GM18909 (cell line): ENCODE data around the gene FAM222B.
"Not testable (repeated sequence)": the region's sequence is repeated elsewhere in the genome, so short reads cannot be mapped to it uniquely, and the experiment has no call there.

Experiments
- ATAC-seq: cut with Tn5 transposase; IDR thresholded peaks from one replicate; pipeline ENCODE4 v1.9.1; 2021; ENCODE audit warnings: mild to moderate bottlenecking; ENCODE audit not compliant: unreplicated experiment, poor library complexity

FAM222B gene

GRCh38 chr17:28846231-28846630, 3.6 kb upstream of the FAM222B start:
- ATAC-seq, result no peak

- ATAC-seq, result no peak
Observed at GRCh38 chr17:28843816-28844148, 1.2 kb upstream of the FAM222B start.

GRCh38 chr17:28841901-28842281, 699 bp downstream of the FAM222B start:
- ATAC-seq, result peak; percentile 10

- ATAC-seq, result no peak
Observed at GRCh38 chr17:28839221-28839620, 3.4 kb downstream of the FAM222B start.

GRCh38 chr17:28836541-28836940, 6.0 kb downstream of the FAM222B start:
- ATAC-seq, result not testable (repeated sequence)

GRCh38 chr17:28834420-28834819, 8.2 kb downstream of the FAM222B start:
- no peak for ATAC-seq

- ATAC-seq, result no peak
Observed at GRCh38 chr17:28828294-28829040, 14.1 kb downstream of the FAM222B start.

GRCh38 chr17:28827672-28828071, 14.9 kb downstream of the FAM222B start:
- ATAC-seq, result no peak

- ATAC-seq, result no peak
Observed at GRCh38 chr17:28819582-28819981, 23.0 kb downstream of the FAM222B start.

GRCh38 chr17:28818819-28819221, 23.8 kb downstream of the FAM222B start:
- no peak for ATAC-seq

- no peak for ATAC-seq
Observed at GRCh38 chr17:28816540-28816939, 26.1 kb downstream of the FAM222B start.

- ATAC-seq, result no peak
Observed at GRCh38 chr17:28812748-28813377, 29.7 kb downstream of the FAM222B start.

GRCh38 chr17:28812091-28812747, 30.4 kb downstream of the FAM222B start:
- ATAC-seq, result peak; percentile 98

GRCh38 chr17:28811651-28812090, 30.9 kb downstream of the FAM222B start:
- no peak for ATAC-seq

GRCh38 chr17:28810437-28810836, 32.2 kb downstream of the FAM222B start:
- no peak for ATAC-seq

GRCh38 chr17:28807925-28808634, 34.5 kb downstream of the FAM222B start:
- ATAC-seq, result no peak

GRCh38 chr17:28796062-28796461, 46.5 kb downstream of the FAM222B start:
- no peak for ATAC-seq

GRCh38 chr17:28794846-28795441, 47.6 kb downstream of the FAM222B start:
- not testable (repeated sequence) for ATAC-seq

- ATAC-seq, result no peak
Observed at GRCh38 chr17:28792877-28793661, 49.5 kb downstream of the FAM222B start.

- no peak for ATAC-seq
Observed at GRCh38 chr17:28788100-28788499, 54.5 kb downstream of the FAM222B start.
